ENCODE measurements around the gene CCNY. TPM values are rescaled to one million over a fixed set of nuclear protein-coding genes. Genes with fewer than 3 reads are reported as not detected.

Gene CCNY
- total RNA-seq, 2 experiments from 2014 or later = 64.9 to 66.9 TPM

DNA sequence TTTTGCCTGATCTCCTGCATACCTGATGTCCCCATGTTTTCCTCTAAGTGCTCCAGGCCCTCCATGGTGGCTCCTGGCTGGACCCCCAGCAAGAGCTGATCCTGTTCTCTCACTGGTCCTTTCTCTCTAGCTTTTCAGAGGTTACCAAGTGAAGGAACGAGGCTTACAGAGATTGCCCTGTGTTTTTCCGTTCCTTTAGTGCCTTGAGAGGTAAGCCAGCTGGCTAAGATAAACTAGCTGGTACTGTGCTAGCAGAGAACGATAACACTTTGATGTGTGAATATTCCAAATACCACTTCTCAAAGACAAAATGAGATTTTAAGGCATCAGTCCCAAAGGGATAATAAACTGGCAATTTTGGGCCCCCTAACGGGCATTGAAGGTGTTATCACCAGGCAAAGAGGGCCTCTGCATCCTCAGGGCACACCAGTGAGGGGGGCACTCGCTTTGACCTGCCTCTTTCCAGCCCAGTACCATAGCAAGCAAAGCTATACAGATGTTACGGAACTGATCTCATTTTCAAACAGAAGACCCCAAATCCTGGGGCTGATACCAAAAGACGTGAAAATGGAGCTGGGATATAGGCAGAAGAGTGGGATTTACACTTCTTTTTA lies 8.4 kb upstream of the CCNY start:
- Mint-ChIP-seq H3K9me3 (no peaks in the 10 kb centered on the region), H3K4me3 (no peak overlapping the region), H3K36me3 (ENCODE audit: low read depth) (peaks cover 26% of the 10 kb centered on the region), H3K27me3 (no peaks in the 10 kb centered on the region), H3K27ac (peak overlapping the region; percentile 12), H3K4me1 (ENCODE audit: low read depth) (peaks cover 54% of the 10 kb centered on the region)
- peaks cover 0 to 3% of the 10 kb centered on the region in 2 experiments for H3K9me3 ChIP-seq (ENCODE audit: control insufficient read depth in 1 of 2, insufficient read depth in 1 of 2, low read length in 2 of 2)
- ChIA-PET CTCF (no interaction called here), POLR2A (interaction anchor here (0.6 to 1.1 kb wide), 3 partner anchors 13 to 117 kb away, joined by 3 read pairs; no protein-coding TSS in a partner anchor)
- no peak for DNase-seq
- intact Hi-C loops (cut with DNase I, micrococcal nuclease) = no loop called here
- ATAC-seq (ENCODE audit: poor library complexity) = no peak
- H3K4me1 ChIP-seq (ENCODE audit: insufficient read depth, low read length) = peaks cover 4% of the 10 kb centered on the region
- TF ChIP-seq, protein P1, sequence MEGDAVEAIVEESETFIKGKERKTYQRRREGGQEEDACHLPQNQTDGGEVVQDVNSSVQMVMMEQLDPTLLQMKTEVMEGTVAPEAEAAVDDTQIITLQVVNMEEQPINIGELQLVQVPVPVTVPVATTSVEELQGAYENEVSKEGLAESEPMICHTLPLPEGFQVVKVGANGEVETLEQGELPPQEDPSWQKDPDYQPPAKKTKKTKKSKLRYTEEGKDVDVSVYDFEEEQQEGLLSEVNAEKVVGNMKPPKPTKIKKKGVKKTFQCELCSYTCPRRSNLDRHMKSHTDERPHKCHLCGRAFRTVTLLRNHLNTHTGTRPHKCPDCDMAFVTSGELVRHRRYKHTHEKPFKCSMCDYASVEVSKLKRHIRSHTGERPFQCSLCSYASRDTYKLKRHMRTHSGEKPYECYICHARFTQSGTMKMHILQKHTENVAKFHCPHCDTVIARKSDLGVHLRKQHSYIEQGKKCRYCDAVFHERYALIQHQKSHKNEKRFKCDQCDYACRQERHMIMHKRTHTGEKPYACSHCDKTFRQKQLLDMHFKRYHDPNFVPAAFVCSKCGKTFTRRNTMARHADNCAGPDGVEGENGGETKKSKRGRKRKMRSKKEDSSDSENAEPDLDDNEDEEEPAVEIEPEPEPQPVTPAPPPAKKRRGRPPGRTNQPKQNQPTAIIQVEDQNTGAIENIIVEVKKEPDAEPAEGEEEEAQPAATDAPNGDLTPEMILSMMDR (IDR thresholded peaks at IDR 0.05) = no peak
- H3K27me3 ChIP-seq (ENCODE audit: control insufficient read depth in 1 of 2, insufficient read depth in 2 of 2, low read length in 2 of 2) = no peaks in the 10 kb centered on the region
- H3K27ac ChIP-seq (ENCODE audit: low read depth in 1 of 2, low read length in 2 of 2) = no peak overlapping the region
- peaks cover 7% of the 10 kb centered on the region for H3K36me3 ChIP-seq (ENCODE audit: insufficient read depth, low read length)
- H3K4me3 ChIP-seq (ENCODE audit: low read length) = no peak overlapping the region

DNA sequence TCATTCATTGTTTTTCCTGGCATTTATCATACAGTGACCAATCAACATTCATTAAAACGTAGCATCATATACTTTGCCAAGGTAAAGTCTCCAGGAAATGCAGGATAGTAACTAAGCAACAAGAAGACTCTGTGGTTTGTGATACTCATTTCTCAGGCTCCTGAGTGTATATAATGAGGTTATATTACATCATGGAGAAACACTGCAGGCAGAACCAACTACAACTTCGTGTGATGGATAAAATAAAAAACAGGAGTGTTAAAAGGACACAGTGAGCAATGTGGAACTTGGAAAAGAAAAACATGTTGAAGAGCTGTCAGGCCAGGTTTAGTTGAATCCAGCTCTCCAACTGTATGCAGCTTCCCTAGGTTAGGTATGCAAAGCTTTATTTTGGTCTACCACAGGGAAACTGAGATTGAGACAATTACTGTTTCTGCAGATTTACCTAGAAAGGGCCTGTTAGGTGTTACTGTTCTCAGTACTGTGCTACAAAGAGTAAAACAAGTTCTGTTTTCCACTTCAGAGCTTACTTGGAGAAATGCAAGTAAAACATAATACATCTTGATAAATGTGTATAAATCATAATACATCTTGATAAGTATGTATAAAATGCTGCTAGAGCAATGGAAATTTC lies 7.8 kb upstream of the CCNY start:
- H3K27me3 Mint-ChIP-seq = no peaks in the 10 kb centered on the region
- no peaks in the 10 kb centered on the region for H3K9me3 Mint-ChIP-seq
- H3K36me3 Mint-ChIP-seq (ENCODE audit: low read depth) = peaks cover 26% of the 10 kb centered on the region
- ATAC-seq (ENCODE audit: poor library complexity) (peak; percentile 56), DNase-seq (peak in 1 of 14 experiments; percentile 15)
- no peaks in the 10 kb centered on the region for H3K27me3 ChIP-seq (ENCODE audit: control insufficient read depth in 1 of 2, insufficient read depth in 2 of 2, low read length in 2 of 2)
- H3K27ac Mint-ChIP-seq = peak overlapping the region; percentile 12
- H3K4me1 ChIP-seq (ENCODE audit: insufficient read depth, low read length) = peaks cover 4% of the 10 kb centered on the region
- no peak overlapping the region for H3K27ac ChIP-seq (ENCODE audit: low read depth in 1 of 2, low read length in 2 of 2)
- peaks cover 9% of the 10 kb centered on the region for H3K36me3 ChIP-seq (ENCODE audit: insufficient read depth, low read length)
- H3K4me1 Mint-ChIP-seq (ENCODE audit: low read depth) = peaks cover 56% of the 10 kb centered on the region
- POLR2A ChIA-PET = interaction anchor here (0.6 kb wide), 1 partner anchor 116 kb away, joined by 3 read pairs; no protein-coding TSS in a partner anchor
- H3K9me3 ChIP-seq (ENCODE audit: control insufficient read depth in 1 of 2, insufficient read depth in 1 of 2, low read length in 2 of 2) = no peaks in the 10 kb centered on the region
- H3K4me3 ChIP-seq (ENCODE audit: low read length) = no peak overlapping the region
- TF ChIP-seq, protein P1 (IDR thresholded peaks at IDR 0.05) = no peak
- H3K4me3 Mint-ChIP-seq = no peak overlapping the region
- intact Hi-C loops (cut with DNase I, micrococcal nuclease) = no loop called here
- CTCF ChIA-PET = no interaction called here

DNA sequence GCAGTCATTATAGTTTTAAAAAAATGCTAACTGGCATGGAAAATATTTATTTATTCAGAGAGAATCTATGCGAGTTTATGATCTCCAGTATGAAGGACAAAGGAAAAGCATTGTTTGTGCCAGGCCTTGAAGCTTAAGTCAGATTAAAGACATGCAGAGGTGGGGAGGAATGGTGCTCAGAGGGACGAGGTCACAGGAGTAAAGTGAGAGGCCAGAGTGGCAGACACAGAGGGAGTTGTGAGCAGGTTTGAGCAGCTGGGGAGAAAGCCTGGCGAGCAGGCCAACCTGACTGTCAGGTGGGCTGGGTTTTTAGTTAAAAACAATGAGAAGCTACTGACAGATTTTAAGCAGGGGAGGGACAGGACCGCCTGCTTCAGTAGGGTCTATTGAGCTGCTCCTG lies 6.8 kb upstream of the CCNY start:
- Histone ChIP-seq H3K9me3 (ENCODE audit: control insufficient read depth in 1 of 2, insufficient read depth in 1 of 2, low read length in 2 of 2) (no peaks in the 10 kb centered on the region), H3K36me3 (ENCODE audit: insufficient read depth, low read length) (peaks cover 9% of the 10 kb centered on the region), H3K4me1 (ENCODE audit: insufficient read depth, low read length) (peaks cover 14% of the 10 kb centered on the region), H3K4me3 (ENCODE audit: low read length) (no peak overlapping the region), H3K27me3 (ENCODE audit: control insufficient read depth in 1 of 2, insufficient read depth in 2 of 2, low read length in 2 of 2) (no peaks in the 10 kb centered on the region), H3K27ac (ENCODE audit: low read depth in 1 of 2, low read length in 2 of 2) (no peak overlapping the region)
- Mint-ChIP-seq H3K27ac (no peak overlapping the region), H3K9me3 (no peaks in the 10 kb centered on the region), H3K27me3 (no peaks in the 10 kb centered on the region), H3K36me3 (ENCODE audit: low read depth) (peaks cover 27% of the 10 kb centered on the region), H3K4me1 (ENCODE audit: low read depth) (peaks cover 65% of the 10 kb centered on the region), H3K4me3 (no peak overlapping the region)
- TF ChIP-seq, protein P1 (IDR thresholded peaks at IDR 0.05) = no peak
- ChIA-PET CTCF (interaction anchor here (1.2 kb wide), 1 partner anchor 81 kb away, joined by 3 read pairs; no protein-coding TSS in a partner anchor), POLR2A (no interaction called here)
- DNase-seq = no peak
- ATAC-seq (ENCODE audit: poor library complexity) = no peak
- intact Hi-C loops (cut with DNase I, micrococcal nuclease) = no loop called here
